Liver (tissue), 9 donors: ENCODE measurements around the gene CYB5A. TPM values are rescaled to one million over a fixed set of nuclear protein-coding genes. Genes with fewer than 3 reads are reported as not detected.

Experiments used
- DNase-seq: peaks from one replicate; pipeline ENCODE4 v3.0.0-alpha.2; 2017; ENCODE audit warnings: low spot score
- H3K27ac ChIP-seq, 2 donors: one replicate each; pipeline ENCODE4 v1.7.0; 2013; ENCODE audit warnings: inconsistent platforms in 2 of 2, low read length in 2 of 2, control low read depth in 1 of 2, low read depth in 1 of 2, mild to moderate bottlenecking in 1 of 2
- H3K27me3 ChIP-seq, 4 donors: one replicate each; pipeline versions ENCODE4 v1.6.1 to v1.7.0; 2013; ENCODE audit warnings: low read length in 3 of 4, inconsistent platforms in 1 of 4, mild to moderate bottlenecking in 1 of 4, moderate library complexity in 1 of 4; ENCODE audit not compliant: control insufficient read depth in 4 of 4, insufficient read depth in 4 of 4
- H3K36me3 ChIP-seq, 4 donors: one replicate each; pipeline versions ENCODE4 v1.6.1 to v1.7.0; 2013; ENCODE audit warnings: low read length in 3 of 4, mild to moderate bottlenecking in 3 of 4, low read depth in 1 of 4, moderate library complexity in 1 of 4; ENCODE audit not compliant: control insufficient read depth in 4 of 4, insufficient read depth in 3 of 4
- H3K4me1 ChIP-seq, 4 donors: one replicate each; pipeline versions ENCODE4 v1.6.1 to v1.7.0; 2013; ENCODE audit warnings: low read length in 3 of 4, mild to moderate bottlenecking in 3 of 4, moderate library complexity in 1 of 4; ENCODE audit not compliant: control insufficient read depth in 4 of 4, insufficient read depth in 4 of 4
- H3K4me3 ChIP-seq, 3 donors: one replicate each; pipeline versions ENCODE4 v1.6.1 to v1.7.0; 2013; ENCODE audit warnings: low read length in 3 of 3, control low read depth in 1 of 3, low read depth in 1 of 3, mild to moderate bottlenecking in 1 of 3
- H3K9ac ChIP-seq, 2 donors: one replicate each; pipeline ENCODE4 v1.7.0; 2013; ENCODE audit warnings: low read length in 2 of 2, mild to moderate bottlenecking in 2 of 2, moderate library complexity in 2 of 2, control low read depth in 1 of 2, low read depth in 1 of 2
- H3K9me3 ChIP-seq, 4 donors: one replicate each; pipeline versions ENCODE4 v1.6.1 to v1.7.0; 2013; ENCODE audit warnings: low read length in 3 of 4; ENCODE audit not compliant: control insufficient read depth in 4 of 4
- FOXA1 ChIP-seq: IDR thresholded peaks from 2 replicates; pipeline ENCODE4 v1.6.1; 2016; ENCODE audit warnings: antibody characterized with exemption
- FOXA2 ChIP-seq: IDR thresholded peaks from 2 replicates; pipeline ENCODE4 v1.6.1; 2016; ENCODE audit warnings: antibody characterized with exemption
- GABPA ChIP-seq, 2 donors: IDR thresholded peaks in 1 of 2; conservative IDR thresholded peaks in 1 of 2; 2 replicates each; pipeline ENCODE4 v1.6.1; 2016; ENCODE audit warnings: antibody characterized with exemption in 2 of 2, mild to moderate bottlenecking in 1 of 2, moderate library complexity in 1 of 2
- HNF4A ChIP-seq, 2 donors: conservative IDR thresholded peaks; 2 replicates each; pipeline ENCODE4 v1.6.1; 2016; ENCODE audit warnings: antibody characterized with exemption in 2 of 2, mild to moderate bottlenecking in 2 of 2
- HNF4G ChIP-seq: IDR thresholded peaks from 2 replicates; pipeline ENCODE4 v1.6.1; 2016; ENCODE audit warnings: antibody characterized with exemption
- JUND ChIP-seq, 2 donors: IDR thresholded peaks; 2 replicates each; pipeline ENCODE4 v1.6.1; 2016; ENCODE audit warnings: antibody characterized with exemption in 2 of 2
- NR2F2 ChIP-seq: IDR thresholded peaks from 2 replicates; pipeline ENCODE4 v1.6.1; 2016; ENCODE audit warnings: antibody characterized with exemption
- RAD21 ChIP-seq, 2 donors: IDR thresholded peaks; 2 replicates each; pipeline ENCODE4 v1.6.1; 2016; ENCODE audit warnings: antibody characterized with exemption in 2 of 2, mild to moderate bottlenecking in 2 of 2
- RXRA ChIP-seq, 2 donors: IDR thresholded peaks; 2 replicates each; pipeline ENCODE4 v1.6.1; 2017 to 2018; ENCODE audit warnings: antibody characterized with exemption in 2 of 2, mild to moderate bottlenecking in 1 of 2
- SP1 ChIP-seq: IDR thresholded peaks from 2 replicates; pipeline ENCODE4 v1.6.1; 2018; ENCODE audit warnings: antibody characterized with exemption, mild to moderate bottlenecking
- TAF1 ChIP-seq: conservative IDR thresholded peaks from 2 replicates; pipeline ENCODE4 v1.6.1; 2016; ENCODE audit warnings: antibody characterized with exemption, mild to moderate bottlenecking
- YY1 ChIP-seq: IDR thresholded peaks from 2 replicates; pipeline ENCODE4 v1.6.1; 2016; ENCODE audit warnings: antibody characterized with exemption, mild to moderate bottlenecking
- WGBS: extraction: QIAGEN DNeasy Blood & Tissue Kit; methylation state at CpG from one replicate; pipeline ENCODE4 v1.1.7; 2013; 5-methylcytosine and 5-hydroxymethylcytosine counted together
- polyA plus RNA-seq, 2 donors: library from polyadenylated mRNA; stranded (reverse) in 1 of 2; unstranded in 1 of 2; fragments of 200-250 nt in 1 of 2; fragments of >200 nt in 1 of 2; fragmentation: Nextera tagmentation in 1 of 2; extraction: Ambion mirVana in 1 of 2; gene quantifications; one replicate each; pipeline versions ENCODE4 v1.2.1 to v1.2.3, GENCODE V29; 2013 to 2015
- total RNA-seq, 2 donors: library from RNA; depleted of rRNA; stranded (reverse); fragments of >200 nt; gene quantifications; one replicate each; pipeline ENCODE4 v1.2.3, GENCODE V29; 2014
- TF ChIP-seq, protein P1 (sequence below): IDR thresholded peaks from 2 replicates; pipeline ENCODE4 v1.6.1; 2016; ENCODE audit warnings: antibody characterized with exemption
- TF ChIP-seq, protein P2 (sequence below): IDR thresholded peaks from 2 replicates; pipeline ENCODE4 v1.6.1; 2016; ENCODE audit warnings: antibody characterized with exemption, mild to moderate bottlenecking
- TF ChIP-seq, protein P3 (sequence below): fragments of 150-350 bp; IDR thresholded peaks from 2 replicates; pipeline ENCODE4 v1.5.1; 2017; ENCODE audit warnings: improper control_type of control experiment, low read depth, low read length; ENCODE audit not compliant: missing input control
- TF ChIP-seq, protein P4 (sequence below): IDR thresholded peaks from 2 replicates; pipeline ENCODE4 v1.6.1; 2016; ENCODE audit warnings: antibody characterized with exemption
- TF ChIP-seq, protein P5 (sequence below): IDR thresholded peaks from 2 replicates; pipeline ENCODE4 v1.6.1; 2016; ENCODE audit warnings: antibody characterized with exemption
- donor health status: healthy.
- donor health status: healthy.
- donor health status: healthy.
- donor health status: healthy.
- donor health status: healthy.

Gene CYB5A
- total and polyA plus RNA-seq, 4 donors, result 277 to 2,022 (median 1,122) TPM

DNA sequence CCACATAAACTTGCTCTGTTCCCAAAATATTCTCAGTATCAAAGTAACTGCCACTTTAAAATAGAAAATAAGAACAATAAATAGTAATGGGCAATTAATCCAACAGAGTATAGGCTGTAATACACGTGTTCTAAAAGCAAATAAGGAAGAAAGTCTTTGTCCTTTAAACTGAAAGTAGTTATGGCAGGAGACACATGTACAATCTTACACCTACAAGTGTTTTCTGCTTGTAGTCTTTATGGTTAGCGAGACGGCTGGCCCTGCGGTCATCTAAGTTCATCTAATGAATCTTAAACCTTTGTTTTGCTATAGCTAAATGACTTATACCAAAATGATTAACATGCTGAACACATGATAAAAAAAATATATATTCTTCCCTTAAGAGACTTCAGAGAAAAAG, 32.4 kb downstream of the CYB5A start:
- Histone ChIP-seq H3K4me3 (no peak overlapping the region), H3K27ac (peak overlapping the region in 1 of 2 donors; percentile 39), H3K4me1 (peaks cover 7 to 67% (median 48%) of the 10 kb centered on the region in 4 donors), H3K36me3 (peaks cover 6 to 54% (median 42%) of the 10 kb centered on the region in 4 donors), H3K27me3 (no peaks in the 10 kb centered on the region), H3K9me3 (no peaks in the 10 kb centered on the region), H3K9ac (no peak overlapping the region)
- WGBS, result 76% methylated on average over 4 of the region's 4 CpGs
- no peak for TF ChIP-seq GABPA (IDR thresholded peaks at IDR 0.05 in 1 of 2, conservative IDR thresholded peaks at IDR 0.05 in 1 of 2)
- TF ChIP-seq FOXA2, result peak; percentile 6
- no peak for DNase-seq

DNA sequence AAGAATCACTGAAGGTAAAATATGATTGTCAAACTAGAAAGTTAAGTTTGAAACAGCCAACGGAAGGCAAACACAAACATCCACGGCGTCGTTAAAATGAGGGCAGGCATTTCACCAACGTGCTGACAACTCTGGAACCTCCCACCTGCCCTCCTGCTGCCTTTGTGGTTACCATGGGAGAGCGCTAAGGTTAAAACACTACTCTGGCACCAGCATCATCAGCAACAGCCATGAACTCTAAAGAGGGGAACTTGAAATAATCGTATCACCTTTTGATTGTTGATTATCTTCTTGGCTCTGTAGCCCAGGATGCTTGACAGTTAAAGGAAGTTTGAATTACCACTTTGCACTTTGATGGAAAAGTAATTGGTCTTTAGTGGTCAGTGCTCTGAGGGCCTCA, 34.7 kb downstream of the CYB5A start:
- Histone ChIP-seq H3K36me3 (peaks cover 1 to 56% (median 35%) of the 10 kb centered on the region in 4 donors), H3K27ac (peak overlapping the region in 1 of 2 donors; percentile 65)
- WGBS, result 29% methylated on average over 7 of the region's 7 CpGs

DNA sequence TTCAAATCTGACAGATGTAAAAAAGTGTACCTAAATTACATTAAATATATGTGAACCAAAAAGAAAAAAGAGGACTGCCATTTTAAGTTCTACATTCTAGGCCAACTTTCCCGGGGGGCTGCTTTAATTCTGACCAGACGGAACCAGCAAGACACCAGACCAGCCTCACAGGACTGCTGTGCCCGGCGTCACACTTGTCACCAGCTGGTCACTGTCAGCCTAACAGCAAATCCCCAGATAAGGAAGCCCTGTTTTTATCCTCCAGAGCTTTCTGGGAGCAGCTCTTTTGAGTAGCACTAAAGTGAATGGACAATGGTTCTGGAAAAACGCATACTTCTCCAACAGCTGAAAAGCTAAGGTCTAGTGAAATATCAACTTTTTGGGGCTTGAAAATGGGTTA, 35.6 kb downstream of the CYB5A start:
- DNase-seq, result no peak
- Histone ChIP-seq H3K36me3 (peaks cover 3 to 52% (median 28%) of the 10 kb centered on the region in 4 donors), H3K9me3 (no peaks in the 10 kb centered on the region), H3K9ac (no peak overlapping the region), H3K27ac (peak overlapping the region; percentile 14 to 52), H3K4me3 (no peak overlapping the region), H3K27me3 (no peaks in the 10 kb centered on the region), H3K4me1 (peaks cover 13 to 74% (median 64%) of the 10 kb centered on the region in 4 donors)
- WGBS, result 65% methylated on average over 5 of the region's 5 CpGs
- TF ChIP-seq TAF1 (no peak), HNF4A (conservative IDR thresholded peaks at IDR 0.05) (no peak), SP1 (no peak), GABPA (IDR thresholded peaks at IDR 0.05 in 1 of 2, conservative IDR thresholded peaks at IDR 0.05 in 1 of 2) (no peak), NR2F2 (no peak), RAD21 (IDR thresholded peaks at IDR 0.05) (no peak)
- TF ChIP-seq, protein P1, sequence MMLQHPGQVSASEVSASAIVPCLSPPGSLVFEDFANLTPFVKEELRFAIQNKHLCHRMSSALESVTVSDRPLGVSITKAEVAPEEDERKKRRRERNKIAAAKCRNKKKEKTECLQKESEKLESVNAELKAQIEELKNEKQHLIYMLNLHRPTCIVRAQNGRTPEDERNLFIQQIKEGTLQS, result no peak
- TF ChIP-seq, protein P2, sequence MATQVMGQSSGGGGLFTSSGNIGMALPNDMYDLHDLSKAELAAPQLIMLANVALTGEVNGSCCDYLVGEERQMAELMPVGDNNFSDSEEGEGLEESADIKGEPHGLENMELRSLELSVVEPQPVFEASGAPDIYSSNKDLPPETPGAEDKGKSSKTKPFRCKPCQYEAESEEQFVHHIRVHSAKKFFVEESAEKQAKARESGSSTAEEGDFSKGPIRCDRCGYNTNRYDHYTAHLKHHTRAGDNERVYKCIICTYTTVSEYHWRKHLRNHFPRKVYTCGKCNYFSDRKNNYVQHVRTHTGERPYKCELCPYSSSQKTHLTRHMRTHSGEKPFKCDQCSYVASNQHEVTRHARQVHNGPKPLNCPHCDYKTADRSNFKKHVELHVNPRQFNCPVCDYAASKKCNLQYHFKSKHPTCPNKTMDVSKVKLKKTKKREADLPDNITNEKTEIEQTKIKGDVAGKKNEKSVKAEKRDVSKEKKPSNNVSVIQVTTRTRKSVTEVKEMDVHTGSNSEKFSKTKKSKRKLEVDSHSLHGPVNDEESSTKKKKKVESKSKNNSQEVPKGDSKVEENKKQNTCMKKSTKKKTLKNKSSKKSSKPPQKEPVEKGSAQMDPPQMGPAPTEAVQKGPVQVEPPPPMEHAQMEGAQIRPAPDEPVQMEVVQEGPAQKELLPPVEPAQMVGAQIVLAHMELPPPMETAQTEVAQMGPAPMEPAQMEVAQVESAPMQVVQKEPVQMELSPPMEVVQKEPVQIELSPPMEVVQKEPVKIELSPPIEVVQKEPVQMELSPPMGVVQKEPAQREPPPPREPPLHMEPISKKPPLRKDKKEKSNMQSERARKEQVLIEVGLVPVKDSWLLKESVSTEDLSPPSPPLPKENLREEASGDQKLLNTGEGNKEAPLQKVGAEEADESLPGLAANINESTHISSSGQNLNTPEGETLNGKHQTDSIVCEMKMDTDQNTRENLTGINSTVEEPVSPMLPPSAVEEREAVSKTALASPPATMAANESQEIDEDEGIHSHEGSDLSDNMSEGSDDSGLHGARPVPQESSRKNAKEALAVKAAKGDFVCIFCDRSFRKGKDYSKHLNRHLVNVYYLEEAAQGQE, result no peak

More for the DNA sequence above, 34.7 kb downstream of the CYB5A start:
- DNase-seq, result no peak
- Histone ChIP-seq H3K9ac (no peak overlapping the region), H3K4me1 (peaks cover 11 to 74% (median 62%) of the 10 kb centered on the region in 4 donors), H3K27me3 (no peaks in the 10 kb centered on the region), H3K9me3 (no peaks in the 10 kb centered on the region), H3K4me3 (no peak overlapping the region)
- TF ChIP-seq JUND (IDR thresholded peaks at IDR 0.05) (no peak), SP1 (no peak), HNF4G (no peak), NR2F2 (no peak), RXRA (IDR thresholded peaks at IDR 0.05) (peak in 1 of 2 donors; percentile 24), FOXA2 (no peak), FOXA1 (no peak), HNF4A (conservative IDR thresholded peaks at IDR 0.05) (peak in 1 of 2 donors; percentile 2), YY1 (no peak), RAD21 (IDR thresholded peaks at IDR 0.05) (no peak)
- TF ChIP-seq, protein P3, sequence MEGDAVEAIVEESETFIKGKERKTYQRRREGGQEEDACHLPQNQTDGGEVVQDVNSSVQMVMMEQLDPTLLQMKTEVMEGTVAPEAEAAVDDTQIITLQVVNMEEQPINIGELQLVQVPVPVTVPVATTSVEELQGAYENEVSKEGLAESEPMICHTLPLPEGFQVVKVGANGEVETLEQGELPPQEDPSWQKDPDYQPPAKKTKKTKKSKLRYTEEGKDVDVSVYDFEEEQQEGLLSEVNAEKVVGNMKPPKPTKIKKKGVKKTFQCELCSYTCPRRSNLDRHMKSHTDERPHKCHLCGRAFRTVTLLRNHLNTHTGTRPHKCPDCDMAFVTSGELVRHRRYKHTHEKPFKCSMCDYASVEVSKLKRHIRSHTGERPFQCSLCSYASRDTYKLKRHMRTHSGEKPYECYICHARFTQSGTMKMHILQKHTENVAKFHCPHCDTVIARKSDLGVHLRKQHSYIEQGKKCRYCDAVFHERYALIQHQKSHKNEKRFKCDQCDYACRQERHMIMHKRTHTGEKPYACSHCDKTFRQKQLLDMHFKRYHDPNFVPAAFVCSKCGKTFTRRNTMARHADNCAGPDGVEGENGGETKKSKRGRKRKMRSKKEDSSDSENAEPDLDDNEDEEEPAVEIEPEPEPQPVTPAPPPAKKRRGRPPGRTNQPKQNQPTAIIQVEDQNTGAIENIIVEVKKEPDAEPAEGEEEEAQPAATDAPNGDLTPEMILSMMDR, result no peak
- TF ChIP-seq, protein P1, result no peak
- TF ChIP-seq, protein P4, sequence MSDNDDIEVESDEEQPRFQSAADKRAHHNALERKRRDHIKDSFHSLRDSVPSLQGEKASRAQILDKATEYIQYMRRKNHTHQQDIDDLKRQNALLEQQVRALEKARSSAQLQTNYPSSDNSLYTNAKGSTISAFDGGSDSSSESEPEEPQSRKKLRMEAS, result no peak
- TF ChIP-seq, protein P5, sequence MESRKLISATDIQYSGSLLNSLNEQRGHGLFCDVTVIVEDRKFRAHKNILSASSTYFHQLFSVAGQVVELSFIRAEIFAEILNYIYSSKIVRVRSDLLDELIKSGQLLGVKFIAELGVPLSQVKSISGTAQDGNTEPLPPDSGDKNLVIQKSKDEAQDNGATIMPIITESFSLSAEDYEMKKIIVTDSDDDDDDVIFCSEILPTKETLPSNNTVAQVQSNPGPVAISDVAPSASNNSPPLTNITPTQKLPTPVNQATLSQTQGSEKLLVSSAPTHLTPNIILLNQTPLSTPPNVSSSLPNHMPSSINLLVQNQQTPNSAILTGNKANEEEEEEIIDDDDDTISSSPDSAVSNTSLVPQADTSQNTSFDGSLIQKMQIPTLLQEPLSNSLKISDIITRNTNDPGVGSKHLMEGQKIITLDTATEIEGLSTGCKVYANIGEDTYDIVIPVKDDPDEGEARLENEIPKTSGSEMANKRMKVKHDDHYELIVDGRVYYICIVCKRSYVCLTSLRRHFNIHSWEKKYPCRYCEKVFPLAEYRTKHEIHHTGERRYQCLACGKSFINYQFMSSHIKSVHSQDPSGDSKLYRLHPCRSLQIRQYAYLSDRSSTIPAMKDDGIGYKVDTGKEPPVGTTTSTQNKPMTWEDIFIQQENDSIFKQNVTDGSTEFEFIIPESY, result no peak
